ENCODE results near the gene NPAS3. TPM values are rescaled to one million over a fixed set of nuclear protein-coding genes. Genes with fewer than 3 reads are reported as not detected.

Gene NPAS3
- total RNA-seq, 1 donor = 0.86 TPM

DNA sequence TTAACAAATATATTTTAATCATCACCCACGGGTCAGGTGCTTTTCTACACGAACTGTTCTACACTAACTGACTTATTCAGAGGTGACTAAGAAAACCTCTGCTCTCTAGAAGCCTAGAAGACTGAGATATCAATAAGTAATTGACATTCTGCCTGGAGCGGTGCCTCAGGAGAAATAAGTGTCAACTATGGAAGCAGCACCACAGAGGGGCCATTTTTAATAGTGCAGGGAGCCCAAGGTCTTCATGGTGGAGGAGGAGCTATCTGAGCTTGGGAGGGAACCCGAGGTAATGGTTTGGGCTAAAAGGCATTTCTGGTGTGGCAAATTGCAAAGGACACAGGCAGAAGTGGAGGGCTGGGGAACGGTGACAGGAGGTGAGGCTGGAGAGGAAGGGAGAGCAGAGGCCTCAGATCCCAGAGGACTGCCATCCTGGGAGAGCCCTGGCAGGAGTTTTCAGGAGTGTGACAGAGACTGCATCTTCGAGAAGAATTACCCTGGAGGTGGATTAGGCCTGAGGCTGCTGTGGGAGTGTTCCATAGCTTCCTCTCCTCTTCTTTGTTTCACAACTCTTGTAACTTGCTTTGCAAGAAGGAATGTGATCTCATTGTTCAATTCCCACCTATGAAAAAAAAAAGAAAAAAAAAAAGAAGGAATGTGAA lies 123.1 kb downstream of the NPAS3 start:
- no peak overlapping the region for H3K4me3 ChIP-seq (ENCODE audit: low read depth, low read length)
- no peak for TF ChIP-seq CTCF (IDR thresholded peaks at IDR 0.05; ENCODE audit: insufficient read depth, low read depth, low read length)
- no peak for DNase-seq (ENCODE audit: low read depth)

- DNase-seq (ENCODE audit: low read depth) = no peak
- TF ChIP-seq CTCF (IDR thresholded peaks at IDR 0.05; ENCODE audit: insufficient read depth, low read depth, low read length) = no peak
- H3K4me3 ChIP-seq (ENCODE audit: low read depth, low read length) = no peak overlapping the region
These were observed 123.8 kb downstream of the NPAS3 start for GRCh38 chr14:33062476-33062875.

DNA sequence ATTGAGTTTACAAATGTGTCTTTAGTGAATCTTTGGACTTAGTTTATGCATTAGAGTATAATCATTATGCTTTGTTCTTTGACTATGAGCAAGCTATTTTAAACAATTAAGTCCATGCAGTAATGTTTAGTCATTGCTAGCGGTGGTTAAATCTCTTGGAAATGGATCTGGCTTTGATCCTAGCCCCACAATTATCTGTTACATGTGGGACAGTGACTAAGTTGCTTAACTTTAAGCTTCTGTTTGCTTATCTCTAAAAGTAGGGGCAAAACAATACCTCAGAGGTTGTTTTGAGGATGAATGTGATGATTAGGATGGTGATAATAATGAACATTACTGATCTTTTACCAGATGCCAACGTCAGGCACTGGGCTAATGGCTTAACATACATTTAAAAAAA lies 124.2 kb downstream of the NPAS3 start:
- TF ChIP-seq CTCF (IDR thresholded peaks at IDR 0.05; ENCODE audit: insufficient read depth, low read depth, low read length) = no peak
- H3K4me3 ChIP-seq (ENCODE audit: low read depth, low read length) = no peak overlapping the region
- peak; percentile 37 for DNase-seq (ENCODE audit: low read depth)

- TF ChIP-seq CTCF (IDR thresholded peaks at IDR 0.05; ENCODE audit: insufficient read depth, low read depth, low read length) = no peak
- DNase-seq (ENCODE audit: low read depth) = peak; percentile 57
- no peak overlapping the region for H3K4me3 ChIP-seq (ENCODE audit: low read depth, low read length)
These were observed 124.8 kb downstream of the NPAS3 start for GRCh38 chr14:33063521-33063920.

GRCh38 chr14:33065634-33066033 lies 127.0 kb downstream of the NPAS3 start:
- DNase-seq (ENCODE audit: low read depth) = no peak
- TF ChIP-seq CTCF (IDR thresholded peaks at IDR 0.05; ENCODE audit: insufficient read depth, low read depth, low read length) = no peak
- no peak overlapping the region for H3K4me3 ChIP-seq (ENCODE audit: low read depth, low read length)

- no peak for TF ChIP-seq CTCF (IDR thresholded peaks at IDR 0.05; ENCODE audit: insufficient read depth, low read depth, low read length)
- DNase-seq (ENCODE audit: low read depth) = no peak
- H3K4me3 ChIP-seq (ENCODE audit: low read depth, low read length) = no peak overlapping the region
These were observed 129.4 kb downstream of the NPAS3 start for GRCh38 chr14:33068040-33068439.

DNA sequence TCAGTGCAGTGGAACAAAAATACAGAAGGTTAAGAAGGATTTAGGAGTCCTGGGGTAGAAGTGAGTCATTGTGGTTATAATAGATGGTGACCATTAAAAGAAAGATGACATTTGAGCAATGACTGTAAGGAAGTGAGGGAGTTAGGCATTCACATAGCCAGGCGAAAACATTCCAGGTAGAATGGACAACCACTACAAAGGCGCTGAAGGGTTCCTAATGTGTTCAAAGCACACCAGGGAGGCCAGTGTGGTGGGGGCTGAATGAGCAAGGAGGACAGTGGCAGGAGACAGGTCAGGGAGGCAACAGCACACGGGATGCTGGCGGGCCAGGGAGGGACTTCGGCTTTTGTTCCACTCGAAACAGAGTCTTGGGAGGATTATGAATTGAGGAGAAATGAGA lies 129.9 kb downstream of the NPAS3 start:
- no peak for DNase-seq (ENCODE audit: low read depth)
- no peak for TF ChIP-seq CTCF (IDR thresholded peaks at IDR 0.05; ENCODE audit: insufficient read depth, low read depth, low read length)
- no peak overlapping the region for H3K4me3 ChIP-seq (ENCODE audit: low read depth, low read length)

Measured in fibroblast of villous mesenchyme (primary cell).